DOHH2 (cell line): ENCODE measurements around the gene ARHGAP4.

ENCODE experiments used
- EZH2phosphoT487 ChIP-seq: fragments of 200-600 bp; sonication (generic); IDR thresholded peaks from 2 replicates; pipeline ENCODE4 v1.6.1; 2017; ENCODE audit warnings: borderline replicate concordance, mild to moderate bottlenecking, antibody characterized with exemption, low read length, moderate library complexity, mixed read lengths
- TF ChIP-seq, protein P1 (sequence below): fragments of 200-600 bp; sonication (generic); IDR thresholded peaks from one replicate; pipeline ENCODE4 v1.5.1; 2014; ENCODE audit warnings: antibody characterized with exemption, mild to moderate bottlenecking, low read depth, low read length; ENCODE audit not compliant: poor library complexity, severe bottlenecking

DNA sequence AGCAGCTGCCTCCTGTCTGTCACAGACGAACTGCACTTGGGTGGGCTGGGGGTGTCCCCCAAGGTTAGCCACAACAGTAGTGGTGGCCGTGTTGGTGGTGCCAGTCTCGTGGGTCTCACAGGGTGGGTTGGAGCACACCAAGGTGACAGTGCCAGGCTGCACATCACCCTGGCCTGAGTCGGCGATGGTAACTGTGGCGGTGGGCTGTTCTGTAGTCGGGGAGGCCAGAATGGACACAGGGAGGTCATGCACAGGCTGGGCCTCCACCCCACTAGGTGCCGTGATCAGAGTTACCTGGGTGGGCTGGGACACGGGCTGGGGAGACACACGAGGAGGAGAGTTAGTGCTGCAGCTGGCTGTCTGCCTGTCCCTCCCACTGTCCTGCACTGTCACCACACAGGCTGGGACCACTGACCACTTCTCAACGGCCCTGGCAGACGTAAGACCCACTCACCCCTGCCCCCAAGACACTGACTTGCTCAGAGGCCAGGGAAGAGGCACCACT, 29.2 kb upstream of the ARHGAP4 start:
- TF ChIP-seq, protein P1, sequence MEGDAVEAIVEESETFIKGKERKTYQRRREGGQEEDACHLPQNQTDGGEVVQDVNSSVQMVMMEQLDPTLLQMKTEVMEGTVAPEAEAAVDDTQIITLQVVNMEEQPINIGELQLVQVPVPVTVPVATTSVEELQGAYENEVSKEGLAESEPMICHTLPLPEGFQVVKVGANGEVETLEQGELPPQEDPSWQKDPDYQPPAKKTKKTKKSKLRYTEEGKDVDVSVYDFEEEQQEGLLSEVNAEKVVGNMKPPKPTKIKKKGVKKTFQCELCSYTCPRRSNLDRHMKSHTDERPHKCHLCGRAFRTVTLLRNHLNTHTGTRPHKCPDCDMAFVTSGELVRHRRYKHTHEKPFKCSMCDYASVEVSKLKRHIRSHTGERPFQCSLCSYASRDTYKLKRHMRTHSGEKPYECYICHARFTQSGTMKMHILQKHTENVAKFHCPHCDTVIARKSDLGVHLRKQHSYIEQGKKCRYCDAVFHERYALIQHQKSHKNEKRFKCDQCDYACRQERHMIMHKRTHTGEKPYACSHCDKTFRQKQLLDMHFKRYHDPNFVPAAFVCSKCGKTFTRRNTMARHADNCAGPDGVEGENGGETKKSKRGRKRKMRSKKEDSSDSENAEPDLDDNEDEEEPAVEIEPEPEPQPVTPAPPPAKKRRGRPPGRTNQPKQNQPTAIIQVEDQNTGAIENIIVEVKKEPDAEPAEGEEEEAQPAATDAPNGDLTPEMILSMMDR: no peak
- no peak for TF ChIP-seq EZH2phosphoT487
